ENCODE measurements around the gene HOXD3. TPM values are rescaled to one million over a fixed set of nuclear protein-coding genes. Genes with fewer than 3 reads are reported as not detected.

Gene HOXD3
- total RNA-seq, 4 donors from 2014 or later = 0.56 to 3.1 (median 1.7) TPM; not detected in 1

- intact Hi-C loops (cut with DNase I; ENCODE audit: low total_unique reads) = loop anchor here (10.0 kb wide), 1 partner anchor 1027 kb away; no protein-coding TSS in a partner anchor
- DNase-seq (ENCODE audit: low spot score in 2 of 2) = no peak
- no peak overlapping the region for H3K4me3 ChIP-seq (ENCODE audit: low read depth, poor library complexity, severe bottlenecking)
- WGBS, 2 donors = 42 to 43% methylated on average over 4 of the region's 4 CpGs
- TF ChIP-seq CTCF (IDR thresholded peaks at IDR 0.05) (no peak), POLR2A (IDR thresholded peaks at IDR 0.05) (no peak)
Observed at GRCh38 chr2:176127774-176128072, 29.4 kb upstream of the HOXD3 start.

- WGBS, 2 donors = 17 to 19% methylated on average over 48 to 49 of the region's 49 CpGs
- no peak overlapping the region for H3K4me3 ChIP-seq (ENCODE audit: low read depth, poor library complexity, severe bottlenecking)
- intact Hi-C loops (cut with DNase I; ENCODE audit: low total_unique reads) = loop anchor here (10.0 kb wide), 1 partner anchor 1026 kb away; no protein-coding TSS in a partner anchor
- no peak for TF ChIP-seq POLR2A (IDR thresholded peaks at IDR 0.05)
- TF ChIP-seq CTCF (IDR thresholded peaks at IDR 0.05) = no peak
- DNase-seq (ENCODE audit: low spot score in 2 of 2) = peak in 1 of 2 donors; percentile 86
Observed at GRCh38 chr2:176128172-176128981, 28.7 kb upstream of the HOXD3 start.

- intact Hi-C loops (cut with DNase I; ENCODE audit: low total_unique reads) = loop anchor here (10.0 kb wide), 1 partner anchor 1026 kb away; no protein-coding TSS in a partner anchor
- DNase-seq (ENCODE audit: low spot score in 2 of 2) = peak in 1 of 2 donors; percentile 95
- 3 to 8% methylated on average over 26 to 41 of the region's 64 CpGs for WGBS, 2 donors
- H3K4me3 ChIP-seq (ENCODE audit: low read depth, poor library complexity, severe bottlenecking) = peak within 1 kb of the TSS; percentile 35
- TF ChIP-seq POLR2A (IDR thresholded peaks at IDR 0.05) (no peak), CTCF (IDR thresholded peaks at IDR 0.05) (no peak)
Observed at GRCh38 chr2:176128982-176129796, 27.9 kb upstream of the HOXD3 start, which contains the start of gene HOXD8. Gene HOXD8 (plus strand): TSS chr2:176129705. CDS start chr2:176130367, 662 bp downstream.

GRCh38 chr2:176129813-176130146 is 27.3 kb upstream of the HOXD3 start:
- DNase-seq (ENCODE audit: low spot score in 2 of 2) = no peak
- H3K4me3 ChIP-seq (ENCODE audit: low read depth, poor library complexity, severe bottlenecking) = peak overlapping the region; percentile 35
- TF ChIP-seq POLR2A (IDR thresholded peaks at IDR 0.05) (no peak), CTCF (IDR thresholded peaks at IDR 0.05) (no peak)
- 0% methylated on average over 14 to 16 of the region's 43 CpGs for WGBS, 2 donors
- intact Hi-C loops (cut with DNase I; ENCODE audit: low total_unique reads) = loop anchor here (10.0 kb wide), 1 partner anchor 1025 kb away; no protein-coding TSS in a partner anchor

GRCh38 chr2:176130147-176130956 is 26.8 kb upstream of the HOXD3 start:
- H3K4me3 ChIP-seq (ENCODE audit: low read depth, poor library complexity, severe bottlenecking) = peak overlapping the region; percentile 35
- WGBS, 2 donors = 0 to 1% methylated on average over 14 to 30 of the region's 100 CpGs
- TF ChIP-seq CTCF (IDR thresholded peaks at IDR 0.05) (no peak), POLR2A (IDR thresholded peaks at IDR 0.05) (no peak)
- peak in 1 of 2 donors; percentile 91 for DNase-seq (ENCODE audit: low spot score in 2 of 2)
- intact Hi-C loops (cut with DNase I; ENCODE audit: low total_unique reads) = no loop called here

Measured in lower leg skin (tissue), 4 donors.